ENCODE data around the gene DNAJC7. TPM values are rescaled to one million over a fixed set of nuclear protein-coding genes. Genes with fewer than 3 reads are reported as not detected.
"Not testable (repeated sequence)": the region's sequence is repeated elsewhere in the genome, so short reads cannot be mapped to it uniquely, and the experiment has no call there.

Gene DNAJC7
- total RNA-seq, 1 donor from 2014 or later = 92.5 TPM

DNA sequence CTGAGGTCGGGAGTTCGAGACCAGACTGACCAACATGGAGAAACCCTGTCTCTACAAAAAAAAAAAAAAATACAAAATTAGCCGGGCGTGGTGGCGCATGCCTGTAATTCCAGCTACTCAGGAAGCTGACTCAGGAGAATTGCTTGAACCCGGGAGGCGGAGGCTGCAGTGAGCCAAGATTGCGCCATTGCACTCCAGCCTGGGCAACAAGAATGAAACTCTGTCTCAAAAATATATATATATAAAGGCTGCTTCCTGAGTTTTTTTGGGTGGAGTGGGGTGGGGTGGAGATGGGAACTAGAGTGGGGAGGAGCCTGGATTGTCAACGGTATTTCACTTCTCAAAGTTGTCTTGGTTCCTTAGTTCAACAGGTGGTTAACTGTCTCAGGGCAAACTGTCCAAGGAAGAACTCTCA, 7.0 kb downstream of the DNAJC7 start:
- H3K79me2 ChIP-seq (ENCODE audit: low read depth) = peaks cover 100% of the 10 kb centered on the region
- H3K27me3 Mint-ChIP-seq (ENCODE audit: insufficient read depth, low read depth); DNase-seq (ENCODE audit: low spot score); H3K9ac ChIP-seq; H3K4me3 Mint-ChIP-seq; H3K9me3 ChIP-seq (ENCODE audit: low read depth); H3K36me3 ChIP-seq; H2AFZ ChIP-seq (replicated peaks); H3K4me2 ChIP-seq; H3K4me3 ChIP-seq; H3K9me3 Mint-ChIP-seq; H3K27ac ChIP-seq; H3K27ac Mint-ChIP-seq; H3K27me3 ChIP-seq: not testable (repeated sequence)
- peaks cover 12% of the 10 kb centered on the region for H3K4me1 ChIP-seq
- Mint-ChIP-seq H3K36me3 (peaks cover 29% of the 10 kb centered on the region), H3K4me1 (peaks cover 30% of the 10 kb centered on the region)
- H4K20me1 ChIP-seq (ENCODE audit: low read depth) = peaks cover 51% of the 10 kb centered on the region
- peaks cover 46% of the 10 kb centered on the region for H3F3A ChIP-seq (ENCODE audit: low read depth)

- peaks cover 42% of the 10 kb centered on the region for H3F3A ChIP-seq (ENCODE audit: low read depth)
- no peaks in the 10 kb centered on the region for H3K27me3 ChIP-seq
- DNase-seq (ENCODE audit: low spot score) = peak; percentile 28
- H4K20me1 ChIP-seq (ENCODE audit: low read depth) = peaks cover 62% of the 10 kb centered on the region
- H3K27me3 Mint-ChIP-seq (ENCODE audit: insufficient read depth, low read depth) = no peaks in the 10 kb centered on the region
- H2AFZ ChIP-seq (replicated peaks) = no peak overlapping the region
- no peak overlapping the region for H3K9ac ChIP-seq
- no peak overlapping the region for H3K27ac Mint-ChIP-seq
- H3K36me3 ChIP-seq = no peaks in the 10 kb centered on the region
- no peak overlapping the region for H3K4me3 Mint-ChIP-seq
- H3K79me2 ChIP-seq (ENCODE audit: low read depth) = peaks cover 100% of the 10 kb centered on the region
- H3K36me3 Mint-ChIP-seq = peaks cover 29% of the 10 kb centered on the region
- no peak overlapping the region for H3K4me3 ChIP-seq
- H3K4me1 ChIP-seq = peaks cover 12% of the 10 kb centered on the region
- peak overlapping the region; percentile 45 for H3K27ac ChIP-seq
- TF ChIP-seq EZH2 (IDR thresholded peaks at IDR 0.05) (no peak), EZH2phosphoT487 (IDR thresholded peaks at IDR 0.05) (no peak), CTCF (IDR thresholded peaks at IDR 0.05) (peak; percentile 16)
- no peaks in the 10 kb centered on the region for H3K9me3 ChIP-seq (ENCODE audit: low read depth)
- H3K4me1 Mint-ChIP-seq = peaks cover 28% of the 10 kb centered on the region
- no peaks in the 10 kb centered on the region for H3K9me3 Mint-ChIP-seq
- H3K4me2 ChIP-seq = no peak overlapping the region
Observed at GRCh38 chr17:42009170-42009569, 8.1 kb downstream of the DNAJC7 start.

GRCh38 chr17:42005166-42005565, 12.1 kb downstream of the DNAJC7 start:
- peaks cover 96% of the 10 kb centered on the region for H3K79me2 ChIP-seq (ENCODE audit: low read depth)
- no peaks in the 10 kb centered on the region for H3K27me3 ChIP-seq
- Mint-ChIP-seq H3K4me3 (no peak overlapping the region), H3K4me1 (peaks cover 2% of the 10 kb centered on the region), H3K27ac (no peak overlapping the region), H3K36me3 (peaks cover 17% of the 10 kb centered on the region), H3K9me3 (no peaks in the 10 kb centered on the region), H3K27me3 (ENCODE audit: insufficient read depth, low read depth) (no peaks in the 10 kb centered on the region)
- no peaks in the 10 kb centered on the region for H3K36me3 ChIP-seq
- H3K4me2 ChIP-seq = no peak overlapping the region
- H3K27ac ChIP-seq = no peak overlapping the region
- DNase-seq (ENCODE audit: low spot score) = no peak
- H3K9ac ChIP-seq = no peak overlapping the region
- no peak overlapping the region for H2AFZ ChIP-seq (replicated peaks)
- no peaks in the 10 kb centered on the region for H3K9me3 ChIP-seq (ENCODE audit: low read depth)
- no peak overlapping the region for H3K4me3 ChIP-seq
- H3F3A ChIP-seq (ENCODE audit: low read depth) = peaks cover 13% of the 10 kb centered on the region
- TF ChIP-seq EZH2 (IDR thresholded peaks at IDR 0.05) = no peak
- TF ChIP-seq CTCF (IDR thresholded peaks at IDR 0.05) = no peak
- TF ChIP-seq EZH2phosphoT487 (IDR thresholded peaks at IDR 0.05) = no peak
- peaks cover 56% of the 10 kb centered on the region for H4K20me1 ChIP-seq (ENCODE audit: low read depth)
- no peaks in the 10 kb centered on the region for H3K4me1 ChIP-seq

DNA sequence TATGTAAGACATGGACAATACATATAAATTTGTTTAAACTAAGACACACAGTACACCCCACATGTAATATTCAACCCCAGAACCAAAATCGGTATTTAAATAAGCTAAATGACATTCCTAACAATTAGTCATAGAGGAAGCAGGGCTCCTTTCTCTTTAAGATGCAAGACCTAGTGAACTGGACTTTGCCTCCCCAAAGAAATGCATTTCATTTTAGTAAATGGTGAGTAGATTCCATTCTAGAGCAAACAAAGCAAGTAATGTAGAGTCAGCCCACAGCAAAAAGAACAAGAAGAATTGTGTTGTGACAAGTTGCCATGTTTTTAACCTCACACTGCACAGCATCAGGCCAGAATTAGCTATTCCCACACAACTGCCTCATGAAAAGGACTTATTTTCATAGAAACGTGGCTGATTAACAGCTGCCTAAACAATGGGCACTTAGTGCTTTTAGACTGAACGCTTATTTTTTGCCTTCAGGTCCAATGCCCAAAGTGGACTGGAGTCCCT, 14.4 kb downstream of the DNAJC7 start:
- DNase-seq (ENCODE audit: low spot score) = no peak
- peaks cover 7% of the 10 kb centered on the region for H3F3A ChIP-seq (ENCODE audit: low read depth)
- no peak overlapping the region for H3K4me3 ChIP-seq
- H3K27me3 ChIP-seq = no peaks in the 10 kb centered on the region
- no peaks in the 10 kb centered on the region for H3K9me3 ChIP-seq (ENCODE audit: low read depth)
- H3K4me2 ChIP-seq = no peak overlapping the region
- H3K27ac Mint-ChIP-seq = no peak overlapping the region
- H3K27me3 Mint-ChIP-seq (ENCODE audit: insufficient read depth, low read depth) = no peaks in the 10 kb centered on the region
- no peaks in the 10 kb centered on the region for H3K4me1 ChIP-seq
- H3K36me3 ChIP-seq = no peaks in the 10 kb centered on the region
- no peak overlapping the region for H3K9ac ChIP-seq
- peaks cover 2% of the 10 kb centered on the region for H3K4me1 Mint-ChIP-seq
- no peak overlapping the region for H3K4me3 Mint-ChIP-seq
- peaks cover 47% of the 10 kb centered on the region for H4K20me1 ChIP-seq (ENCODE audit: low read depth)
- no peak for TF ChIP-seq EZH2 (IDR thresholded peaks at IDR 0.05)
- TF ChIP-seq CTCF (IDR thresholded peaks at IDR 0.05) = no peak
- no peak for TF ChIP-seq EZH2phosphoT487 (IDR thresholded peaks at IDR 0.05)
- H3K9me3 Mint-ChIP-seq = no peaks in the 10 kb centered on the region
- H2AFZ ChIP-seq (replicated peaks) = no peak overlapping the region
- H3K36me3 Mint-ChIP-seq = peaks cover 18% of the 10 kb centered on the region
- H3K27ac ChIP-seq = no peak overlapping the region
- peaks cover 73% of the 10 kb centered on the region for H3K79me2 ChIP-seq (ENCODE audit: low read depth)

Data from neural progenitor cell (in vitro differentiated cells).